SK-N-SH (cell line): ENCODE measurements around the gene PNO1. TPM values are rescaled to one million over a fixed set of nuclear protein-coding genes. Genes with fewer than 3 reads are reported as not detected.

Experiments used
- CTCF ChIA-PET: fragments of 300-600, 350-600 bp; formaldehyde crosslinking; extraction: SDS; loops from one replicate; lab custom pipeline; 2021; lab: Yijun Ruan, JAX
- POLR2A ChIA-PET: fragments of 350-600 bp; sonication (Branson Sonifier 250); formaldehyde crosslinking; extraction: SDS; loops from one replicate; lab custom pipeline; 2020; ENCODE audit warnings: antibody characterized with exemption, inconsistent platforms; lab: Yijun Ruan, JAX
- DNase-seq: peaks from one replicate; pipeline ENCODE4 v3.0.0; 2012
- H2AFZ ChIP-seq: fragments of 200-600 bp; sonication (generic); 2 replicates; pipeline ENCODE4 v1.8.1; 2016; ENCODE audit warnings: antibody characterized with exemption, mild to moderate bottlenecking, low read depth
- H3F3A ChIP-seq: fragments of 200-600 bp; sonication (generic); replicated peaks from 2 replicates; pipeline ENCODE3; 2016; ENCODE audit warnings: antibody characterized with exemption, mild to moderate bottlenecking; ENCODE audit not compliant: insufficient read depth
- H3K27ac ChIP-seq, 2 experiments: fragments of 200-500 bp in 1 of 2; fragments of 200-600 bp in 1 of 2; sonication (Bioruptor generic) in 1 of 2; sonication (generic), shearing (Covaris generic) in 1 of 2; 2 replicates each; pipeline versions ENCODE4 v1.5.1 to v1.6.1; 2014 to 2016; ENCODE audit warnings: low read depth in 2 of 2, inconsistent platforms in 1 of 2, low read length in 1 of 2, mild to moderate bottlenecking in 1 of 2, mixed read lengths in 1 of 2
- H3K27me3 ChIP-seq: fragments of 200-600 bp; sonication (generic), shearing (Covaris generic); 2 replicates; pipeline ENCODE4 v1.6.1; 2016; ENCODE audit warnings: mixed run types; ENCODE audit not compliant: insufficient read depth
- H3K36me3 ChIP-seq, 2 experiments: fragments of 200-500 bp in 1 of 2; fragments of 200-600 bp in 1 of 2; sonication (Bioruptor generic) in 1 of 2; sonication (generic) in 1 of 2; replicated peaks in 1 of 2; 2 replicates each; pipeline versions ENCODE3 to v1.5.1; 2014 to 2016; ENCODE audit warnings: low read length in 1 of 2, mild to moderate bottlenecking in 1 of 2; ENCODE audit not compliant: insufficient read depth in 2 of 2, control insufficient read depth in 1 of 2
- H3K4me1 ChIP-seq, 2 experiments: fragments of 200-500 bp in 1 of 2; fragments of 200-600 bp in 1 of 2; sonication (Bioruptor generic) in 1 of 2; sonication (generic), shearing (Covaris generic) in 1 of 2; 2 replicates each; pipeline versions ENCODE4 v1.5.1 to v1.6.1; 2014 to 2016; ENCODE audit warnings: low read depth in 1 of 2, low read length in 1 of 2, mixed run types in 1 of 2; ENCODE audit not compliant: insufficient read depth in 2 of 2, control insufficient read depth in 1 of 2
- H3K4me2 ChIP-seq: fragments of 200-600 bp; sonication (generic), shearing (Covaris generic); 2 replicates; pipeline ENCODE4 v1.6.1; 2017; ENCODE audit warnings: mixed run types
- H3K4me3 ChIP-seq, 2 experiments: fragments of 200-500 bp in 1 of 2; fragments of 200-600 bp in 1 of 2; sonication (Bioruptor generic) in 1 of 2; sonication (generic), shearing (Covaris generic) in 1 of 2; 2 replicates each; pipeline versions ENCODE4 v1.5.1 to v1.8.1; 2014 to 2016; ENCODE audit warnings: low read depth in 2 of 2, inconsistent platforms in 1 of 2, low read length in 1 of 2, mild to moderate bottlenecking in 1 of 2, mixed read lengths in 1 of 2, moderate library complexity in 1 of 2
- H3K79me2 ChIP-seq: fragments of 200-600 bp; sonication (generic); 2 replicates; pipeline ENCODE4 v1.8.1; 2017; ENCODE audit warnings: mild to moderate bottlenecking; ENCODE audit not compliant: insufficient read depth
- H3K9ac ChIP-seq: fragments of 200-600 bp; sonication (generic); 2 replicates; pipeline ENCODE4 v1.6.1; 2017; ENCODE audit warnings: mixed run types
- H3K9me2 ChIP-seq: fragments of 200-600 bp; sonication (generic); 2 replicates; pipeline ENCODE4 v1.6.1; 2017; ENCODE audit warnings: mixed run types
- H3K9me3 ChIP-seq: fragments of 200-600 bp; sonication (generic); 2 replicates; pipeline ENCODE4 v1.6.1; 2017; ENCODE audit warnings: mixed run types, mild to moderate bottlenecking, moderate library complexity
- H4K20me1 ChIP-seq: fragments of 200-600 bp; sonication (generic); 2 replicates; pipeline ENCODE4 v1.6.1; 2017; ENCODE audit warnings: mild to moderate bottlenecking, mixed run types; ENCODE audit not compliant: insufficient read depth
- EP300 ChIP-seq, 2 experiments: IDR thresholded peaks; 2 replicates each; pipeline versions ENCODE4 v1.4.0 to v1.6.1; 2012; ENCODE audit warnings: borderline replicate concordance in 1 of 2, low read depth in 1 of 2, low read length in 1 of 2
- FOSL2 ChIP-seq: IDR thresholded peaks from 2 replicates; pipeline ENCODE4 v1.4.0; 2012; ENCODE audit warnings: low read depth, mild to moderate bottlenecking, moderate library complexity, borderline replicate concordance
- FOXJ3 ChIP-seq: sonication (generic); formaldehyde crosslinking; IDR thresholded peaks from 2 replicates; pipeline ENCODE4 v1.5.1; 2020; ENCODE audit warnings: mild to moderate bottlenecking, missing genetic modification reagents
- FOXM1 ChIP-seq: IDR thresholded peaks from 2 replicates; pipeline ENCODE4 v1.4.0; 2012; ENCODE audit warnings: low read depth, mild to moderate bottlenecking
- GATA2 ChIP-seq: sonication (generic); formaldehyde crosslinking; IDR thresholded peaks from 2 replicates; pipeline ENCODE4 v1.5.0; 2020; ENCODE audit warnings: mild to moderate bottlenecking, missing genetic modification reagents
- JUND ChIP-seq: IDR thresholded peaks from 2 replicates; pipeline ENCODE4 v1.4.0; 2012
- MAX ChIP-seq: IDR thresholded peaks from 2 replicates; pipeline ENCODE4 v1.4.0; 2012; ENCODE audit warnings: low read depth
- MXI1 ChIP-seq: IDR thresholded peaks from 2 replicates; pipeline ENCODE4 v1.6.1; 2012; ENCODE audit warnings: mild to moderate bottlenecking, low read depth, low read length, improper control_type of control experiment
- NRF1 ChIP-seq: IDR thresholded peaks from 2 replicates; pipeline ENCODE4 v1.6.1; 2012; ENCODE audit warnings: low read depth, mild to moderate bottlenecking, low read length
- PBX3 ChIP-seq: IDR thresholded peaks from 2 replicates; pipeline ENCODE4; 2012
- RAD21 ChIP-seq: IDR thresholded peaks from 2 replicates; pipeline ENCODE4 v1.6.1; 2012; ENCODE audit warnings: mild to moderate bottlenecking, low read length
- REST ChIP-seq: IDR thresholded peaks from 2 replicates; pipeline ENCODE4 v1.6.1; 2012; ENCODE audit warnings: mild to moderate bottlenecking, low read depth, low read length, moderate library complexity
- RXRA ChIP-seq: IDR thresholded peaks from 2 replicates; pipeline ENCODE4 v1.4.0; 2012; ENCODE audit warnings: low read depth, mild to moderate bottlenecking, borderline replicate concordance
- SIN3A ChIP-seq: IDR thresholded peaks from 2 replicates; pipeline ENCODE4 v1.6.1; 2012; ENCODE audit warnings: low read depth, mild to moderate bottlenecking, low read length, moderate library complexity, borderline replicate concordance
- SMC3 ChIP-seq: IDR thresholded peaks from 2 replicates; pipeline ENCODE4 v1.6.1; 2012; ENCODE audit warnings: low read depth, low read length, improper control_type of control experiment
- TAF1 ChIP-seq: IDR thresholded peaks from 2 replicates; pipeline ENCODE4 v1.6.1; 2012; ENCODE audit warnings: low read depth, mild to moderate bottlenecking, low read length, moderate library complexity, borderline replicate concordance
- TCF12 ChIP-seq: IDR thresholded peaks from 2 replicates; pipeline ENCODE4 v1.4.0; 2012
- TEAD4 ChIP-seq: IDR thresholded peaks from 2 replicates; pipeline ENCODE4 v1.4.0; 2012; ENCODE audit warnings: mild to moderate bottlenecking, borderline replicate concordance; ENCODE audit not compliant: insufficient read depth
- USF2 ChIP-seq: fragments of 150-350 bp; IDR thresholded peaks from 2 replicates; pipeline ENCODE4 v1.6.1; 2017; ENCODE audit warnings: antibody characterized with exemption, low read length, low read depth, borderline replicate concordance
- ZBTB33 ChIP-seq: IDR thresholded peaks from 2 replicates; pipeline ENCODE4 v1.4.0; 2012; ENCODE audit warnings: low read depth, borderline replicate concordance
- WGBS: methylation state at CpG from one replicate; pipeline ENCODE4 v1.1.6; 2017; ENCODE audit warnings: low lambda C conversion rate; 5-methylcytosine and 5-hydroxymethylcytosine counted together
- polyA plus RNA-seq, 3 experiments: library from polyadenylated mRNA; depleted of rRNA; stranded (reverse); fragments of >200 nt; gene quantifications; 2 replicates each; pipeline ENCODE4 v1.2.3, GENCODE V29; 2012

PNO1 gene
- polyA plus RNA-seq, 1 of the 3 experiments (the other 2 are of a cell fraction): 20.6 TPM

GRCh38 chr2:68188831-68189230 lies 31.1 kb downstream of the PNO1 start:
- no peak overlapping the region for H2AFZ ChIP-seq
- H4K20me1 ChIP-seq: peaks cover 33% of the 10 kb centered on the region
- H3K9me2 ChIP-seq: no peaks in the 10 kb centered on the region
- H3K9me3 ChIP-seq: no peaks in the 10 kb centered on the region
- no peak overlapping the region for H3K4me2 ChIP-seq
- peaks cover 32 to 34% of the 10 kb centered on the region in 2 experiments for H3K36me3 ChIP-seq
- no peak overlapping the region for H3K4me3 ChIP-seq
- POLR2A ChIA-PET: no interaction called here
- CTCF ChIA-PET: interaction anchor here (0.7 to 1.9 kb wide), 7 partner anchors 9 to 328 kb away, joined by 3 to 4 read pairs (median 4); no protein-coding TSS in a partner anchor
- peaks cover 89% of the 10 kb centered on the region for H3K79me2 ChIP-seq
- H3K27me3 ChIP-seq: no peaks in the 10 kb centered on the region
- no peak for TF ChIP-seq PBX3
- TF ChIP-seq MXI1: no peak
- no peak for TF ChIP-seq GATA2 (CRISPR knock-in tag)
- TF ChIP-seq EP300 (IDR thresholded peaks at IDR 0.05; ENCODE audit: borderline replicate concordance in 1 of 2, low read depth in 1 of 2, low read length in 1 of 2): no peak
- no peak for TF ChIP-seq FOSL2
- no peak for TF ChIP-seq RAD21
- no peak for TF ChIP-seq NRF1
- TF ChIP-seq REST: no peak
- no peak for TF ChIP-seq JUND
- no peak for TF ChIP-seq TEAD4
- no peak for TF ChIP-seq MAX
- no peak for TF ChIP-seq SMC3
- no peak for TF ChIP-seq TAF1
- no peak for TF ChIP-seq ZBTB33
- no peak for TF ChIP-seq SIN3A
- TF ChIP-seq FOXJ3 (CRISPR knock-in tag): no peak
- TF ChIP-seq TCF12: no peak
- no peak for TF ChIP-seq USF2
- no peak for TF ChIP-seq RXRA
- TF ChIP-seq FOXM1: no peak
- no peak overlapping the region for H3K9ac ChIP-seq
- no peak overlapping the region for H3K27ac ChIP-seq
- H3K4me1 ChIP-seq: peaks cover 0 to 2% of the 10 kb centered on the region in 2 experiments; a peak in 1 of 4 replicates
- no peak for DNase-seq
- 95% methylated on average over 5 of the region's 5 CpGs for WGBS
- H3F3A ChIP-seq: peaks cover 13% of the 10 kb centered on the region
